ENCODE data around the gene MPHOSPH9. TPM values are rescaled to one million over a fixed set of nuclear protein-coding genes. Genes with fewer than 3 reads are reported as not detected.

Gene MPHOSPH9
- total and polyA plus RNA-seq, 2 of the 13 experiments (the other 11 are each of a cell fraction or from before 2014, with no cell fraction given), result 20.3 to 63.4 TPM

DNA sequence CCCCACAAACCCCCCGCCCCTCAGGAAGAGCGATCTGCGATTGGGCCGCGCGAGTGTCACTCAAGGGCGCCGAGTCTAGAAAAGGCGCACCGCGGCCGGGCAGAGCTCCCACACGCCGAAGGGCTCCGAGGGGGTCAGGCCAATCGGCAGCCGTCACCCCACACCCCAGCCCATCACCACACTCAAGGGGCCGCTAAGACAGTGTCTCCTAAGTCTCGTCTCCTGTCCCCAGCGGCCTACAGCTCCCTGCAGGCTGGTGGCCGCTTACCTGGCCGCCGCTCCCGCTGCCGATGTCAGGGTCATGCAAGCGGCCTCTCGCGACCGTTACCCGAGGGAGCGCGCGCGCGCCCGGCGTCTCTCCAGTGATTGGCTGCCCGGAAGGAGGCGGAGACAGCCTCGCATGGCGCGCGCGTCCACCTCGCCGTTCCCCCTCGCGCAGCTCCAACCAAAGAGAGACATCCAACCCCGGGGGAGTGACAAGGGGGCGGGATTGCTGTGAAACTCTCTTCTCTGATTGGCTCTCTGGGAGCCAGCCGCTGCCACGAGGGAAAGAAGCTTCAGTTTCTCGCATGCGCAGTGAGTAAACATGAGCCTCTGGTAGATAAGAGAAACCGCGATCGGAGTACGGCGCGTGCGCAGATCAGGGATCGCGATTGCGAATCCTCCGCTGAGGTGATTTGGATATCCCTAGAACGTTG lies at the start of gene MPHOSPH9, which contains the start of gene MTRFR (continued):
- TF ChIP-seq, protein P1, sequence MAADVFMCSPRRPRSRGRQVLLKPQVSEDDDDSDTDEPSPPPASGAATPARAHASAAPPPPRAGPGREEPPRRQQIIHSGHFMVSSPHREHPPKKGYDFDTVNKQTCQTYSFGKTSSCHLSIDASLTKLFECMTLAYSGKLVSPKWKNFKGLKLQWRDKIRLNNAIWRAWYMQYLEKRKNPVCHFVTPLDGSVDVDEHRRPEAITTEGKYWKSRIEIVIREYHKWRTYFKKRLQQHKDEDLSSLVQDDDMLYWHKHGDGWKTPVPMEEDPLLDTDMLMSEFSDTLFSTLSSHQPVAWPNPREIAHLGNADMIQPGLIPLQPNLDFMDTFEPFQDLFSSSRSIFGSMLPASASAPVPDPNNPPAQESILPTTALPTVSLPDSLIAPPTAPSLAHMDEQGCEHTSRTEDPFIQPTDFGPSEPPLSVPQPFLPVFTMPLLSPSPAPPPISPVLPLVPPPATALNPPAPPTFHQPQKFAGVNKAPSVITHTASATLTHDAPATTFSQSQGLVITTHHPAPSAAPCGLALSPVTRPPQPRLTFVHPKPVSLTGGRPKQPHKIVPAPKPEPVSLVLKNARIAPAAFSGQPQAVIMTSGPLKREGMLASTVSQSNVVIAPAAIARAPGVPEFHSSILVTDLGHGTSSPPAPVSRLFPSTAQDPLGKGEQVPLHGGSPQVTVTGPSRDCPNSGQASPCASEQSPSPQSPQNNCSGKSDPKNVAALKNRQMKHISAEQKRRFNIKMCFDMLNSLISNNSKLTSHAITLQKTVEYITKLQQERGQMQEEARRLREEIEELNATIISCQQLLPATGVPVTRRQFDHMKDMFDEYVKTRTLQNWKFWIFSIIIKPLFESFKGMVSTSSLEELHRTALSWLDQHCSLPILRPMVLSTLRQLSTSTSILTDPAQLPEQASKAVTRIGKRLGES (CRISPR knock-in tag; IDR thresholded peaks at IDR 0.05; ENCODE audit: borderline replicate concordance), result no peak
- TF ChIP-seq RAD21 (CRISPR knock-in tag; IDR thresholded peaks at IDR 0.05), result peak; percentile 72
- TF ChIP-seq, protein P2, sequence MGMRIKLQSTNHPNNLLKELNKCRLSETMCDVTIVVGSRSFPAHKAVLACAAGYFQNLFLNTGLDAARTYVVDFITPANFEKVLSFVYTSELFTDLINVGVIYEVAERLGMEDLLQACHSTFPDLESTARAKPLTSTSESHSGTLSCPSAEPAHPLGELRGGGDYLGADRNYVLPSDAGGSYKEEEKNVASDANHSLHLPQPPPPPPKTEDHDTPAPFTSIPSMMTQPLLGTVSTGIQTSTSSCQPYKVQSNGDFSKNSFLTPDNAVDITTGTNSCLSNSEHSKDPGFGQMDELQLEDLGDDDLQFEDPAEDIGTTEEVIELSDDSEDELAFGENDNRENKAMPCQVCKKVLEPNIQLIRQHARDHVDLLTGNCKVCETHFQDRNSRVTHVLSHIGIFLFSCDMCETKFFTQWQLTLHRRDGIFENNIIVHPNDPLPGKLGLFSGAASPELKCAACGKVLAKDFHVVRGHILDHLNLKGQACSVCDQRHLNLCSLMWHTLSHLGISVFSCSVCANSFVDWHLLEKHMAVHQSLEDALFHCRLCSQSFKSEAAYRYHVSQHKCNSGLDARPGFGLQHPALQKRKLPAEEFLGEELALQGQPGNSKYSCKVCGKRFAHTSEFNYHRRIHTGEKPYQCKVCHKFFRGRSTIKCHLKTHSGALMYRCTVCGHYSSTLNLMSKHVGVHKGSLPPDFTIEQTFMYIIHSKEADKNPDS (CRISPR knock-in tag; IDR thresholded peaks at IDR 0.05), result no peak
- no peak; the same call in 1 of the 2 replicates for TF ChIP-seq ZBTB21 (CRISPR knock-in tag; IDR thresholded peaks at IDR 0.05)
- no peak for TF ChIP-seq ZKSCAN5 (CRISPR knock-in tag; IDR thresholded peaks at IDR 0.05)
- TF ChIP-seq TOE1 (CRISPR knock-in tag; IDR thresholded peaks at IDR 0.05), result no peak; the same call in 1 of the 2 replicates
- TF ChIP-seq ZFP41 (CRISPR knock-in tag; IDR thresholded peaks at IDR 0.05; ENCODE audit: borderline replicate concordance), result peak; percentile 91; the same call in 1 of the 2 replicates
- TF ChIP-seq, protein P3, sequence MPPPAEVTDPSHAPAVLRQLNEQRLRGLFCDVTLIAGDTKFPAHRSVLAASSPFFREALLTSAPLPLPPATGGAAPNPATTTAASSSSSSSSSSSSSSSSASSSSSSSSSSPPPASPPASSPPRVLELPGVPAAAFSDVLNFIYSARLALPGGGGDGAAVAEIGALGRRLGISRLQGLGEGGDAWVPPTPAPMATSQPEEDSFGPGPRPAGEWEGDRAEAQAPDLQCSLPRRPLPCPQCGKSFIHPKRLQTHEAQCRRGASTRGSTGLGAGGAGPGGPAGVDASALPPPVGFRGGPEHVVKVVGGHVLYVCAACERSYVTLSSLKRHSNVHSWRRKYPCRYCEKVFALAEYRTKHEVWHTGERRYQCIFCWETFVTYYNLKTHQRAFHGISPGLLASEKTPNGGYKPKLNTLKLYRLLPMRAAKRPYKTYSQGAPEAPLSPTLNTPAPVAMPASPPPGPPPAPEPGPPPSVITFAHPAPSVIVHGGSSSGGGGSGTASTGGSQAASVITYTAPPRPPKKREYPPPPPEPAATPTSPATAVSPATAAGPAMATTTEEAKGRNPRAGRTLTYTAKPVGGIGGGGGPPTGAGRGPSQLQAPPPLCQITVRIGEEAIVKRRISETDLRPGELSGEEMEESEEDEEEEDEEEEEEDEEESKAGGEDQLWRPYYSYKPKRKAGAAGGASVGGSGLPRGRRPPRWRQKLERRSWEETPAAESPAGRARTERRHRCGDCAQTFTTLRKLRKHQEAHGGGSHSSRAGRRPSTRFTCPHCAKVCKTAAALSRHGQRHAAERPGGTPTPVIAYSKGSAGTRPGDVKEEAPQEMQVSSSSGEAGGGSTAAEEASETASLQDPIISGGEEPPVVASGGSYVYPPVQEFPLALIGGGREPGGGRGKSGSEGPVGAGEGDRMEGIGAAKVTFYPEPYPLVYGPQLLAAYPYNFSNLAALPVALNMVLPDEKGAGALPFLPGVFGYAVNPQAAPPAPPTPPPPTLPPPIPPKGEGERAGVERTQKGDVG (CRISPR knock-in tag; IDR thresholded peaks at IDR 0.05; ENCODE audit: borderline replicate concordance), result 0 out of 2 replicates have a peak, but pooled peaks have one; percentile 57
- peak; percentile 77 for TF ChIP-seq ZNF563 (CRISPR knock-in tag; IDR thresholded peaks at IDR 0.05)
- TF ChIP-seq, protein P4, sequence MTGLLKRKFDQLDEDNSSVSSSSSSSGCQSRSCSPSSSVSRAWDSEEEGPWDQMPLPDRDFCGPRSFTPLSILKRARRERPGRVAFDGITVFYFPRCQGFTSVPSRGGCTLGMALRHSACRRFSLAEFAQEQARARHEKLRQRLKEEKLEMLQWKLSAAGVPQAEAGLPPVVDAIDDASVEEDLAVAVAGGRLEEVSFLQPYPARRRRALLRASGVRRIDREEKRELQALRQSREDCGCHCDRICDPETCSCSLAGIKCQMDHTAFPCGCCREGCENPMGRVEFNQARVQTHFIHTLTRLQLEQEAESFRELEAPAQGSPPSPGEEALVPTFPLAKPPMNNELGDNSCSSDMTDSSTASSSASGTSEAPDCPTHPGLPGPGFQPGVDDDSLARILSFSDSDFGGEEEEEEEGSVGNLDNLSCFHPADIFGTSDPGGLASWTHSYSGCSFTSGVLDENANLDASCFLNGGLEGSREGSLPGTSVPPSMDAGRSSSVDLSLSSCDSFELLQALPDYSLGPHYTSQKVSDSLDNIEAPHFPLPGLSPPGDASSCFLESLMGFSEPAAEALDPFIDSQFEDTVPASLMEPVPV (CRISPR knock-in tag; IDR thresholded peaks at IDR 0.05), result peak; percentile 80; the same call in 1 of the 2 replicates
- TF ChIP-seq NCOA1 (CRISPR knock-in tag; IDR thresholded peaks at IDR 0.05), result no peak
- no peak for TF ChIP-seq MLLT10 (CRISPR knock-in tag; IDR thresholded peaks at IDR 0.05)
- peak; percentile 25; the same call in 1 of the 2 replicates for TF ChIP-seq BHLHE40 (IDR thresholded peaks at IDR 0.05; ENCODE audit: low read length)
- TF ChIP-seq, protein P5, sequence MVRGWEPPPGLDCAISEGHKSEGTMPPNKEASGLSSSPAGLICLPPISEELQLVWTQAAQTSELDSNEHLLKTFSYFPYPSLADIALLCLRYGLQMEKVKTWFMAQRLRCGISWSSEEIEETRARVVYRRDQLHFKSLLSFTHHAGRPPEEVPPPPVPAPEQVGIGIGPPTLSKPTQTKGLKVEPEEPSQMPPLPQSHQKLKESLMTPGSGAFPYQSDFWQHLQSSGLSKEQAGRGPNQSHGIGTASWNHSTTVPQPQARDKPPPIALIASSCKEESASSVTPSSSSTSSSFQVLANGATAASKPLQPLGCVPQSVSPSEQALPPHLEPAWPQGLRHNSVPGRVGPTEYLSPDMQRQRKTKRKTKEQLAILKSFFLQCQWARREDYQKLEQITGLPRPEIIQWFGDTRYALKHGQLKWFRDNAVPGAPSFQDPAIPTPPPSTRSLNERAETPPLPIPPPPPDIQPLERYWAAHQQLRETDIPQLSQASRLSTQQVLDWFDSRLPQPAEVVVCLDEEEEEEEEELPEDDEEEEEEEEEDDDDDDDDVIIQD (CRISPR knock-in tag; IDR thresholded peaks at IDR 0.05; ENCODE audit: low read depth), result peak; percentile 59; the same call in 1 of the 2 replicates
- TF ChIP-seq TMF1 (CRISPR knock-in tag; IDR thresholded peaks at IDR 0.05; ENCODE audit: low read depth), result peak; percentile 71; the same call in 1 of the 2 replicates
- peak; percentile 58; the same call in 1 of the 2 replicates for TF ChIP-seq KDM5B (CRISPR knock-in tag; IDR thresholded peaks at IDR 0.05; ENCODE audit: borderline replicate concordance)
- TF ChIP-seq MAF1 (CRISPR knock-in tag; IDR thresholded peaks at IDR 0.05; ENCODE audit: borderline replicate concordance), result peak; percentile 78; the same call in 1 of the 2 replicates
